GM21576 (cell line): ENCODE measurements around the gene DGUOK.

Experiments
- ATAC-seq: cut with Tn5 transposase; IDR thresholded peaks from one replicate; pipeline ENCODE4 v1.9.1; 2021; ENCODE audit warnings: mild to moderate bottlenecking, moderate library complexity; ENCODE audit not compliant: unreplicated experiment

Gene DGUOK

DNA sequence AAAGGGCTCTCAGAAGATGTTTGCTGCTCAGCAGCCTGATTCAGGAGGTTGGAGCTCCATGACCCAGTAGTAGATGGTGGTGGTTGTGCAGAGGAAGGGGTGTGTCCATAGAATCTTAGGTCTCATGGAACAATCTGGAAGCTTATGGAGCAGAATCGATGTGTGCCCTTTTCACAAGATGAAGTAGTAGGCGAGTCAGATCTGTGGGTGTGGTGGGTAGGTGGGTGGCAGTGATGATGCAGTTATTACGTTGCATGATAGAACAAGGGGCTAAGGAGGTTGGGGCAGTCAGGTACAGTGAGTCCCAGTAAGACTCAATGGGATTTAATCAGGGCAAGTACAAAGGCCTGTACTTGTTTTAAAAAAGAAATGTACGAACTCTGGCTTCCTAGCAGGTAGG lies 67.1 kb downstream of the DGUOK start:
- no peak for ATAC-seq

- no peak for ATAC-seq
These were observed 67.6 kb downstream of the DGUOK start for GRCh38 chr2:73994178-73994831.

GRCh38 chr2:73995810-73996209 lies 69.1 kb downstream of the DGUOK start:
- no peak for ATAC-seq

- no peak for ATAC-seq
These were observed 71.1 kb downstream of the DGUOK start for GRCh38 chr2:73997813-73998212.

- no peak for ATAC-seq
These were observed 71.8 kb downstream of the DGUOK start for GRCh38 chr2:73998451-73998850.

GRCh38 chr2:73998933-73999332 lies 72.3 kb downstream of the DGUOK start:
- ATAC-seq = no peak

DNA sequence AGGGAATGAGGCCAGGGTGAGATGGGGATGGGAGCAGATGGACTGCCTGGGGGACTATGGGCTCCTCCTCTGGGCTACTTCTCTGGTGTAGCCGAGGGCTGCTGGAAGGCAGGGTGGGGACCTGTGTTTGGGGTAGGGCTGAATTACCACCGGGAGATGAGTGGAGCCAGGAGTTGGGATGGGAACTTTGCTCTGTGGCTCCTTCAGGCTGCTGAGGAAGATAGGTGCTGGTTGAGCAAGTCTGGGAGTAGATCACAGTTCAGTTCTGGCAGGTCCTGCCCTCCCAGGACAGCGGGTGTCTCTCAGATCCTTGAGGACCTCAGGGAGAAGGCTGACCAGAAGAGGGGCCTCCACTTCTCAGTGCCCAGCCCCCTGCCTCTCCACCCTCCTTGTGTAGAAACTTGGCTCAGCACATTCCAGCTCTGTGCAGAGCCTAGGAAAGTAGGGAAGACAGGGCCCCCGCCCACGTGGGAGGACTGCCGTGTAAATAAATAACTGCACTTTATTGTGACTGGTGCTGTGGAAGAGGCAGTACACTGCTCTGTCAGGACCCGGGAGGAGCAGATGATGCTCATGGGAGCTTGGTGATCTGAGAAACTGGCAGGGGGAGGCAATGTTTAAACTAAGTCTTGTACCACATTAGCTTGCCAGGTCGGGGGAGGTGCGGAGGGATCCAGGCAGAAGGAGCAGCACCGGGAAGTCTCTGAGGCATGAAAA lies 73.4 kb downstream of the DGUOK start:
- ATAC-seq = no peak

DNA sequence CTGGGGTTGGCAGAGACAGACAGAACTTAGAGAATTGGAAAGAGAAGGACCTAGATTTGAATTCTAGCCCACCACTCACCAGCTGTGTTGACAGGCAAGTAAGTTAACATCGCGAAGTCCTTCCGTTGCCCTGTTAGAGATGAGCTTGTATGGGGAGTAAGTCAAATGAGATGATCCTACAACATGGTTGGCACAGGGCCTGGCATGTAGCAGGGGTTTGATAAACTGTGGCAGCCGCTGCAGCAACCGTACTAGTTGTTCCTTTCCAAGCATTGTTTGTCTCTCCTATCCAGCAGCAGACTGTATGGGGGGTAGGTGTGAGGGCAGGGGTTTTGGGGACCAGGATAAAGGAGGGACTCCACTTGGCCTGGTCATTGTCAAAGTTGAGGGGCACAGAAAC lies 74.0 kb downstream of the DGUOK start:
- ATAC-seq = no peak

- ATAC-seq = no peak
These were observed 74.4 kb downstream of the DGUOK start for GRCh38 chr2:74001121-74001520.

GRCh38 chr2:74001781-74002504 lies 75.3 kb downstream of the DGUOK start:
- peak; percentile 34 for ATAC-seq

DNA sequence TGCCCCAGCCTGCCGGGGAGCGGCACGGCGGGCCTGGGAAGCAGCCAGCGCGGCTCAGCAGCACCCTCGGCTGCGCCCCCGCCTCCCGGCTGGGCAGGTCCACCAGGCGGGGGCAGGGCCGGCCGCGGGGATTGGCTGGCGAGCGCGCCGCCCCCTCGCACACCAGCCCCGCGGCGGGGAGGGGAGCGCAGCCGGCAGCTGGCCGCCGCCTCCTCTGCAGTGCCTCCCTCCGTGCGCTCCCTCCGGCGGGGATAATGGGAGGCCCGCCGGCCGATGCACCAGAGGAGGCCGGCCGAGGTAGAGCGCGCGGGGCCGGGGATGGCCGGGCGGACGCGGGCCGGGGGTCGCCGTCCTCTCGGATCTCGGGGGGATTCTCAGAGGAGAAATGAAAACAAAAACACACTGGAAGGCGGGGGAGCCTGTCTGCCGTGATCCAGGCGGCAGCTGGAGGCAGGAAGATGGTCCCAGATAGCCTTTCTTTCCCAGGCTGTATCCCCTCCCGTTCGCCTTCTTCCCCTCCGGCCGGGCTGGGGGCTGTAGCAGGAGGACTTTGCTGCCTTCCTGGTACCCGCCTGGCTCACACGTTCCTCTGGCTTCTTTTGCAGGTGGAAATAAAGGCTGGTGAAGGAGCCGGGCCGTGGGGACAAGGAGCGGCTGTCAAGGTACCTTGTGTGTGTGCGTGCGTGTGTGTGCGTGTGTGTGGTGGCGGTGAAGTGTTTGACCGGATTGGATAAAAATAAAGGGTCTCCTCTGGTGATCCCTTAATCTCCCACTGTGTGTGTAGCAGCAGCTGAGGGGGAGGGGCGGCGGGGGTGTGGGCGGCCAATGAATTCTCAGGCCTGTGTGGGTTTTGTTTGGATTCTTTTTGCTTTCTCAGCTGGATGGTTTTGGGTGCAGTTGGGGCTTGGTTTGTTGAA lies 76.1 kb downstream of the DGUOK start:
- ATAC-seq = peak; percentile 79

DNA sequence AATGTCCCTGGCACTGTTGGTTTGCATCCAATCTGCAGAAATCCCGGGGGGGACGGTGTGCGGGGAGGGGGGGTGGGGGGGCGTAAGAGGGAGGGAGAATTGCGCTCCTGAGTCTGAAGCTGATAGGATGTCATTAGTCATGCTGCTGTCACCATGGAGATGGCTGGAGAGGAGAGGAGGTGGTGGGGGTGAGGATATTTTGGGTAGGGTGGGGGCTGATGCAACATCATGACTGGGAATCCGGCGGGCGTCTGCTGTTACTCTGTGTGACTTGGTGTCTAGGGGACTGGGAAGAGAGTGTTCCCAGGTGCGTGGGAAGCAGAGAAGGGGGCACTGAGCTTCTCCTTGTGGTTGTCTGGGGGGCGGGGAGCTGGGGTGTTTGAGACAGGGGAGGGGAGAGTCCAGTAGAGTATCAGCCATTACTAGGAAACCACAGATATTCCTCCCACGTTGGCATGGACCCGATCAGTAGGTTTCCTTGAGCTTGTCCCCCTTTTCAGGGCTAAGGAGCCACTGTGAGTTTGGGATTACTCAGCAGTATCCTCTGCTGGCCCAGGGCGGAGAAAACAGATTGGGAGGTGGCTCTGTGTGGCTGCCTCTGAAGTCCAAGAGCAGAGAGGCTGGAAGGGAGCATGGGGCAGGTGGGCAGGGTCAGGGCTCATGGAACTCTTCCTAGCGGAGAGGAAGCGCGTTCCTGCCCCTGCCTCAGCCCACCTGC lies 77.0 kb downstream of the DGUOK start:
- ATAC-seq = no peak

GRCh38 chr2:74004212-74005182 lies 77.8 kb downstream of the DGUOK start:
- no peak for ATAC-seq

DNA sequence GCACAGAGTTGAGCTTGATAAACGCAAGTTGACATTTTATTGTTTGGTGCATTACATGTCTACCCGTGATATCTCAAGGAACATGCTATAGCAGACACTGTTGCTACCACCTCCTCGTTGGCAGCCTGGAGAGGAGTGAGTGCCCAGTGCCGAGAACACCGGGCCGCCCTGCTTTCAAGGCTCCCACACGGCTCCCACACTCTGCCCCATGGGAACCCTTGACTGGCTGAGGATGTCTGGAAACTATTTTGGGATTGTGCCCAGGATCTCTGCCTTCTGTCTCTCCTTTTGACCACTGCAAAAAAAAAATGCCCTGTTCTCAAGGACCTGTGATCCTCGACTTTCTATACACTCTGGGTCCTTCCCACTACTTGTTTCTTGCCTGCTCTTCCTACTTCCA lies 79.1 kb downstream of the DGUOK start:
- no peak for ATAC-seq

DNA sequence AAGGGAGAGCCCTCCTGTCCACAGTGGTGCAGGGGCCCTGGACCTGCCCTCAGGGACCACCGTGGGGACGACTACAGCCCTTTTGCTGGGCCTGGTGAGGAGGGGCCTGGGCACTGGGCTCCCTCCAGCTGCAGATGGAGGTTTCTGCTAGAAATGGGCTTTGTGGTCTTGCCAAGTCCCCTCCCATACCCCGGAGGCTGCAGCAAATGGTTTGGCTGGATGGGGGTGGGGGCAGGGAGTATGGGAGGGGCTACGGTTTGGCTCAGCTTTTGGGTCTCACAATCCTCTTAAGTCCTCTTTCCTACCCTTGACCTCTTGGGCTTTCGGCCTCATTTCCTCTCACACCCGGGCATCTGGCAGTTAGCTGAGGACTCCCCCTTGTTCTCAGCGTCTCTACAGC lies 79.8 kb downstream of the DGUOK start:
- no peak for ATAC-seq

GRCh38 chr2:74007121-74007520 lies 80.4 kb downstream of the DGUOK start:
- ATAC-seq = no peak

- ATAC-seq = no peak
These were observed 81.0 kb downstream of the DGUOK start for GRCh38 chr2:74007711-74008110.
